Endothelial cell of umbilical vein (primary cell): ENCODE data around the gene ZNF814. TPM values are rescaled to one million over a fixed set of nuclear protein-coding genes. Genes with fewer than 3 reads are reported as not detected.

ENCODE experiments used
- BruUV-seq: library from RNA; stranded (reverse); fragments of 400-500 nt; replicated peaks from 2 replicates; lab custom pipeline; 2021; lab: Mats Ljungman, UMichigan
- CTCF ChIA-PET: fragments of 300-600, 350-600 bp; sonication (Branson Sonifier 250); formaldehyde crosslinking; loops from one replicate; lab custom pipeline; 2021; ENCODE audit warnings: antibody characterized with exemption, inconsistent platforms; lab: Charles Lee
- POLR2A ChIA-PET: fragments of 300-600, 350-600 bp; sonication (Branson Sonifier 250); formaldehyde crosslinking; loops from one replicate; lab custom pipeline; 2021; ENCODE audit warnings: antibody characterized with exemption, inconsistent platforms; lab: Charles Lee
- DNase-seq: peaks from one replicate; pipeline ENCODE4 v3.0.0-alpha.2; 2011; ENCODE audit warnings: low read depth, low spot score
- FAIRE-seq: peaks from 2 replicates; lab custom pipeline; 2011; peaks lifted over from hg19 to GRCh38; lab: Jason Lieb, UNC
- H2AFZ ChIP-seq: 2 replicates; pipeline ENCODE4 v1.6.0; 2012; ENCODE audit warnings: low read depth, low read length, control low read depth, inconsistent platforms
- H3K27ac ChIP-seq: 2 replicates; pipeline ENCODE4 v1.5.1; 2011; ENCODE audit warnings: low read depth, mild to moderate bottlenecking, control low read depth, low read length, moderate library complexity; ENCODE audit not compliant: insufficient read depth
- H3K27me3 ChIP-seq, 2 experiments: 2 replicates each; pipeline versions ENCODE4 v1.6.0 to v1.6.1; 2011; ENCODE audit warnings: low read length in 2 of 2, mixed read lengths in 1 of 2; ENCODE audit not compliant: control insufficient read depth in 2 of 2, insufficient read depth in 2 of 2
- H3K36me3 ChIP-seq, 2 experiments: 2 replicates in 1 of 2; 3 replicates in 1 of 2; pipeline ENCODE4 v1.5.1; 2011; ENCODE audit warnings: low read length in 2 of 2, mild to moderate bottlenecking in 1 of 2, moderate library complexity in 1 of 2; ENCODE audit not compliant: control insufficient read depth in 2 of 2, insufficient read depth in 2 of 2; ENCODE audit errors: extremely low read depth in 1 of 2
- H3K4me1 ChIP-seq: 3 replicates; pipeline ENCODE4 v1.5.1; 2011; ENCODE audit warnings: mild to moderate bottlenecking, low read length; ENCODE audit not compliant: control insufficient read depth, insufficient read depth; ENCODE audit errors: extremely low read depth
- H3K4me2 ChIP-seq: 2 replicates; pipeline ENCODE4 v1.6.1; 2011; ENCODE audit warnings: low read length, control low read depth, mixed read lengths; ENCODE audit not compliant: insufficient read depth
- H3K4me3 ChIP-seq, 3 experiments: fragments of 200-600 bp in 1 of 3; sonication (generic), shearing (Covaris generic) in 1 of 3; replicated peaks in 1 of 3; 2 replicates each; pipeline ENCODE4 v1.5.1; 2011 to 2016; ENCODE audit warnings: control low read depth in 3 of 3, low read length in 3 of 3, mild to moderate bottlenecking in 2 of 3, inconsistent platforms in 1 of 3, low read depth in 1 of 3, moderate library complexity in 1 of 3; ENCODE audit not compliant: insufficient read depth in 1 of 3
- H3K79me2 ChIP-seq: 2 replicates; pipeline ENCODE4 v1.6.0; 2012; ENCODE audit warnings: low read length, inconsistent platforms; ENCODE audit not compliant: control insufficient read depth, insufficient read depth
- H3K9ac ChIP-seq: replicated peaks from 2 replicates; pipeline ENCODE3; 2011; ENCODE audit warnings: low read length, control low read depth; ENCODE audit not compliant: insufficient read depth; ENCODE audit errors: extremely low read depth
- H3K9me1 ChIP-seq: replicated peaks from 3 replicates; pipeline ENCODE4 v1.6.0; 2011; ENCODE audit warnings: mild to moderate bottlenecking, low read length; ENCODE audit not compliant: control insufficient read depth, insufficient read depth; ENCODE audit errors: extremely low read depth
- H3K9me3 ChIP-seq: replicated peaks from 2 replicates; pipeline ENCODE4 v1.5.1; 2012; ENCODE audit warnings: low read length, inconsistent platforms; ENCODE audit not compliant: control insufficient read depth, insufficient read depth
- H4K20me1 ChIP-seq: replicated peaks from 2 replicates; pipeline ENCODE3; 2011; ENCODE audit warnings: mild to moderate bottlenecking, low read length; ENCODE audit not compliant: control insufficient read depth, insufficient read depth; ENCODE audit errors: extremely low read depth
- CTCF ChIP-seq, 2 donors: IDR thresholded peaks; 1 replicate in 1 of 2; 2 replicates in 1 of 2; pipeline ENCODE4 v1.5.1; 2011; ENCODE audit warnings: low read length in 2 of 2, mild to moderate bottlenecking in 2 of 2, moderate library complexity in 2 of 2, control low read depth in 1 of 2, inconsistent platforms in 1 of 2, low read depth in 1 of 2; ENCODE audit not compliant: insufficient read depth in 1 of 2; ENCODE audit errors: extremely low read depth in 1 of 2
- EZH2 ChIP-seq: IDR thresholded peaks from 2 replicates; pipeline ENCODE4 v1.6.1; 2012; ENCODE audit warnings: borderline replicate concordance, low read depth, mild to moderate bottlenecking, moderate library complexity, low read length, inconsistent platforms; ENCODE audit not compliant: severe bottlenecking
- JUN ChIP-seq: IDR thresholded peaks from 2 replicates; pipeline ENCODE4 v1.6.1; 2011; ENCODE audit warnings: borderline replicate concordance, low read depth; ENCODE audit not compliant: insufficient read length, insufficient read depth
- MAX ChIP-seq: IDR thresholded peaks from 2 replicates; pipeline ENCODE4 v1.6.1; 2011; ENCODE audit not compliant: insufficient read depth, insufficient read length
- POLR2AphosphoS5 ChIP-seq: IDR thresholded peaks from 2 replicates; pipeline ENCODE4 v1.6.1; 2012; ENCODE audit warnings: low read depth, mild to moderate bottlenecking, control low read depth, low read length, moderate library complexity; ENCODE audit not compliant: insufficient read depth
- dilution Hi-C: fragments of 300-500 bp; cut with MboI; formaldehyde crosslinking; loops from one replicate; pipeline ENCODE4 v1.15.0; 2019; ENCODE audit warnings: low sequenced_read_pairs; ENCODE audit not compliant: extremely low pct_ligation_motif_present
- intact Hi-C: fragments of 100-400 bp; cut with micrococcal nuclease; formaldehyde crosslinking; loops from one replicate; pipeline ENCODE4 v1.10.0; 2022
- polyA plus RNA-seq, 4 experiments: library from polyadenylated mRNA; depleted of rRNA in 3 of 4; stranded (reverse) in 3 of 4; unstranded in 1 of 4; fragments of >200 nt; gene quantifications; 2 replicates each; pipeline versions ENCODE4 v1.2.1 to v1.2.3, GENCODE V29; 2011 to 2012; ENCODE audit warnings: missing spikeins in 1 of 4
- total RNA-seq: library from RNA; stranded (reverse); gene quantifications from 2 replicates; pipeline ENCODE4 v1.2.3, GENCODE V29; 2021

ZNF814 gene
- total and polyA plus RNA-seq, 2 donors (not counting 3 experiments of a cell fraction or from before 2014, with no cell fraction given): 5.7 to 7.9 TPM

- intact Hi-C loops (no loop called here), dilution Hi-C loops (no loop called here)
- POLR2A ChIA-PET: no interaction called here
- H3K9me3 ChIP-seq: no peaks in the 10 kb centered on the region
- FAIRE-seq: no peak
- H3K4me2 ChIP-seq: no peak overlapping the region
- H3K36me3 ChIP-seq: no peaks in the 10 kb centered on the region
- H3K9me1 ChIP-seq: no peaks in the 10 kb centered on the region
- no peaks in the 10 kb centered on the region for H4K20me1 ChIP-seq
- no peak overlapping the region for H3K9ac ChIP-seq
- no peak for DNase-seq
- H2AFZ ChIP-seq: no peak overlapping the region
- H3K4me3 ChIP-seq: no peak overlapping the region
- no peak overlapping the region for H3K27ac ChIP-seq
- CTCF ChIA-PET: interaction anchor here (1.0 to 3.1 kb wide), 2 partner anchors 13 to 17 kb away, joined by 4 to 8 read pairs; partner anchors contain the start of gene ZNF552
- H3K4me1 ChIP-seq: peaks cover 26% of the 10 kb centered on the region
- no peaks in the 10 kb centered on the region for H3K27me3 ChIP-seq
- BruUV-seq: no TSS peak
- no peaks in the 10 kb centered on the region for H3K79me2 ChIP-seq
- no peak for TF ChIP-seq POLR2AphosphoS5
- no peak for TF ChIP-seq EZH2
Measured at GRCh38 chr19:57802269-57802668, 86.6 kb downstream of the ZNF814 start.

- intact Hi-C loops (no loop called here), dilution Hi-C loops (no loop called here)
- no peak for FAIRE-seq
- H3K36me3 ChIP-seq: peaks cover 0 to 2% of the 10 kb centered on the region in 2 experiments
- no peaks in the 10 kb centered on the region for H3K9me3 ChIP-seq
- H4K20me1 ChIP-seq: no peaks in the 10 kb centered on the region
- no peak overlapping the region for H3K27ac ChIP-seq
- DNase-seq: no peak
- no TSS peak for BruUV-seq
- no peak overlapping the region for H2AFZ ChIP-seq
- H3K9ac ChIP-seq: no peak overlapping the region
- H3K9me1 ChIP-seq: no peaks in the 10 kb centered on the region
- ChIA-PET CTCF (interaction anchor here (1.5 kb wide), 1 partner anchor 12 kb away, joined by 4 read pairs; no protein-coding TSS in a partner anchor), POLR2A (interaction anchor here (0.5 kb wide), 1 partner anchor 16 kb away, joined by 7 read pairs; no protein-coding TSS in a partner anchor)
- no peaks in the 10 kb centered on the region for H3K79me2 ChIP-seq
- no peak overlapping the region for H3K4me2 ChIP-seq
- no peak overlapping the region for H3K4me3 ChIP-seq
- H3K27me3 ChIP-seq: no peaks in the 10 kb centered on the region
- TF ChIP-seq JUN: no peak
- TF ChIP-seq EZH2: no peak
- TF ChIP-seq CTCF (IDR thresholded peaks at IDR 0.05; ENCODE audit: extremely low read depth in 1 of 2, insufficient read depth in 1 of 2, low read depth in 1 of 2, low read length in 2 of 2): no peak
- no peak for TF ChIP-seq MAX
- peaks cover 25% of the 10 kb centered on the region for H3K4me1 ChIP-seq
Measured at GRCh38 chr19:57800696-57801095, 88.1 kb downstream of the ZNF814 start.

Other genes with a start within 250 kb of the ZNF814 start
- not detected in 2 replicates for gene ZSCAN4, start 220.1 kb downstream of the ZNF814 start, total RNA-seq
- gene ZSCAN4, start 220.1 kb downstream of the ZNF814 start, polyA plus RNA-seq: not detected in 2 replicates
- 5.6 and 6.1 TPM in 2 replicates for gene ZNF551, start 207.1 kb downstream of the ZNF814 start, total RNA-seq
- 2.6 and 2.7 TPM in 2 replicates for gene ZNF551, start 207.1 kb downstream of the ZNF814 start, polyA plus RNA-seq
- gene ZNF154, start 179.8 kb downstream of the ZNF814 start, total RNA-seq: 0.81 and 2.0 TPM in 2 replicates
- 1.1 and 1.3 TPM in 2 replicates for gene ZNF154, start 179.8 kb downstream of the ZNF814 start, polyA plus RNA-seq
- 2.3 and 2.7 TPM in 2 replicates for gene ZNF671, start 161.4 kb downstream of the ZNF814 start, total RNA-seq
- gene ZNF671, start 161.4 kb downstream of the ZNF814 start, polyA plus RNA-seq: 2.6 and 4.1 TPM in 2 replicates
- gene ZNF776, start 142.2 kb downstream of the ZNF814 start, total RNA-seq: 12.1 and 13.1 TPM in 2 replicates
- gene ZNF776, start 142.2 kb downstream of the ZNF814 start, polyA plus RNA-seq: 5.0 and 5.7 TPM in 2 replicates
- 12.6 and 14.7 TPM in 2 replicates for gene ZNF586, start 119.4 kb downstream of the ZNF814 start, total RNA-seq
- gene ZNF586, start 119.4 kb downstream of the ZNF814 start, polyA plus RNA-seq: 4.8 and 6.0 TPM in 2 replicates
- gene ZNF552, start 74.1 kb downstream of the ZNF814 start, total RNA-seq: 6.1 and 6.5 TPM in 2 replicates
- gene ZNF552, start 74.1 kb downstream of the ZNF814 start, polyA plus RNA-seq: 3.0 and 3.3 TPM in 2 replicates
- gene ZNF587B, start 58.7 kb downstream of the ZNF814 start, total RNA-seq: 15.6 and 16.3 TPM in 2 replicates
- 2.8 and 3.2 TPM in 2 replicates for gene ZNF587B, start 58.7 kb downstream of the ZNF814 start, polyA plus RNA-seq
- gene ZNF587, start 39.2 kb downstream of the ZNF814 start, total RNA-seq: 43.1 and 44.0 TPM in 2 replicates
- 11.2 and 13.1 TPM in 2 replicates for gene ZNF587, start 39.2 kb downstream of the ZNF814 start, polyA plus RNA-seq
- gene ZNF417, start 27.6 kb upstream of the ZNF814 start, total RNA-seq: 10.6 and 17.8 TPM in 2 replicates
- gene ZNF417, start 27.6 kb upstream of the ZNF814 start, polyA plus RNA-seq: 2.1 and 3.1 TPM in 2 replicates
- gene ZNF418, start 46.4 kb upstream of the ZNF814 start, total RNA-seq: 3.5 and 5.4 TPM in 2 replicates
- 0.97 and 1.7 TPM in 2 replicates for gene ZNF418, start 46.4 kb upstream of the ZNF814 start, polyA plus RNA-seq
- gene ZNF256, start 58.7 kb upstream of the ZNF814 start, total RNA-seq: 3.7 and 4.0 TPM in 2 replicates
- 1.5 and 1.9 TPM in 2 replicates for gene ZNF256, start 58.7 kb upstream of the ZNF814 start, polyA plus RNA-seq
- 0.37 and 0.64 TPM in 2 replicates for gene C19orf18, start 85.5 kb upstream of the ZNF814 start, total RNA-seq
- 0.08 TPM in 1 of 2 replicates, not detected in the other for gene C19orf18, start 85.5 kb upstream of the ZNF814 start, polyA plus RNA-seq
- 7.8 and 10.8 TPM in 2 replicates for gene ZNF606, start 113.8 kb upstream of the ZNF814 start, total RNA-seq
- gene ZNF606, start 113.8 kb upstream of the ZNF814 start, polyA plus RNA-seq: 4.6 TPM in 2 replicates
- gene ZSCAN1, start 145.0 kb upstream of the ZNF814 start, total RNA-seq: not detected in 2 replicates
- gene ZSCAN1, start 145.0 kb upstream of the ZNF814 start, polyA plus RNA-seq: 0.10 TPM in 1 of 2 replicates, not detected in the other
- 0.14 and 1.2 TPM in 2 replicates for gene ZNF135, start 170.2 kb upstream of the ZNF814 start, total RNA-seq
- 1.5 TPM in 2 replicates for gene ZNF135, start 170.2 kb upstream of the ZNF814 start, polyA plus RNA-seq
- gene ZSCAN18, start 209.2 kb upstream of the ZNF814 start, total RNA-seq: 9.4 and 15.8 TPM in 2 replicates
- 17.3 and 19.5 TPM in 2 replicates for gene ZSCAN18, start 209.2 kb upstream of the ZNF814 start, polyA plus RNA-seq